Mucosa of rectum (tissue), 2 donors: ENCODE results near the gene THSD7A.

Experiments
- H3K27ac ChIP-seq, 2 donors: one replicate each; pipeline ENCODE4 v1.7.0; 2013; ENCODE audit warnings: inconsistent platforms in 2 of 2, low read depth in 2 of 2, low read length in 2 of 2
- H3K27me3 ChIP-seq, 2 donors: one replicate each; pipeline ENCODE4 v1.7.0; 2013; ENCODE audit warnings: low read length in 2 of 2; ENCODE audit not compliant: control insufficient read depth in 2 of 2, insufficient read depth in 2 of 2
- H3K36me3 ChIP-seq, 2 donors: one replicate each; pipeline ENCODE4 v1.7.0; 2013; ENCODE audit warnings: low read length in 2 of 2; ENCODE audit not compliant: control insufficient read depth in 2 of 2, insufficient read depth in 2 of 2
- H3K4me1 ChIP-seq, 2 donors: one replicate each; pipeline ENCODE4 v1.7.0; 2013; ENCODE audit warnings: low read length in 2 of 2, mild to moderate bottlenecking in 1 of 2; ENCODE audit not compliant: control insufficient read depth in 2 of 2, insufficient read depth in 2 of 2
- H3K4me3 ChIP-seq, 2 donors: one replicate each; pipeline ENCODE4 v1.7.0; 2013; ENCODE audit warnings: low read length in 2 of 2
- H3K9ac ChIP-seq, 2 donors: one replicate each; pipeline ENCODE4 v1.7.0; 2013; ENCODE audit warnings: low read length in 2 of 2, low read depth in 1 of 2, mild to moderate bottlenecking in 1 of 2
- H3K9me3 ChIP-seq, 2 donors: one replicate each; pipeline ENCODE4 v1.7.0; 2013; ENCODE audit warnings: low read length in 2 of 2; ENCODE audit not compliant: control insufficient read depth in 2 of 2
- donor health status: healthy.
- donor health status: Normal muscosa, but diverticular disease.

Gene THSD7A

DNA sequence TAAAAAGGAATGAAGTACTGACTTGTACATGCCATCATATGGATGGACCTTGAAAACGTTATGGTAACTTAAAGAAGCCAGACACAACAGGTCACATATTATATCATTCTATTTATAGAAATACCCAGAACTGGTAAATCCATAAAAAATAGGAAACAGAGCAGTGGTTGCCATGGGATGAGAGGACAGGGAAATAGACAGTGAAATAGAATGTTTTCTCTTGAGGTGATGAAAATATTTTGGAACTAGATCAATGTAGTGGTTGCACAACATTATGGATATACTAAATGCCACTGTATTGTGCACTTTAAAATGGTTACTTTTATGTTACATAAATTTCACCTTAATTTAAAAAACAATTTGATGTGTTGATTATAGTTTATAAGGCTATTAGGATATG lies 318.5 kb downstream of the THSD7A start:
- Histone ChIP-seq H3K9ac (no peak overlapping the region), H3K9me3 (no peaks in the 10 kb centered on the region), H3K4me1 (no peaks in the 10 kb centered on the region), H3K27me3 (no peaks in the 10 kb centered on the region), H3K27ac (no peak overlapping the region), H3K4me3 (no peak overlapping the region), H3K36me3 (no peaks in the 10 kb centered on the region)

DNA sequence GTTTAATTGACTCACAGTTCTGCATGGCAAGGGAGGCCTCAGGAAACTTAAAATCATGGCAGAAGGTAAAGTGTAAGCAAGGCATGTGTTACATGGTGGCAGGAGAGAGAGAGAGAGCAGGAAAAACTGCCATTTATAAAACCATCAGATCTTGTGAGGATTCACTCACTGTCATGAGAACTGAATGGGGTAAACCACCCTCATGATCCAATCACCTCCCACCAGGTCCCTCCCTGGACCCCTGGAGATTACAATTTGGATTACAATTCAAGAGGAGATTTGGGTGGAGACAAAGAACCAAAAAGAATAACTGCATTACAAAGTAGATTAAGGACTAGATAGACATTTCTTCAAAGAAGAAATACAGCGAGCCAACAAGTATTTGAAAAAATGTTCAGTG lies 324.1 kb downstream of the THSD7A start:
- Histone ChIP-seq H3K9me3 (no peaks in the 10 kb centered on the region), H3K36me3 (no peaks in the 10 kb centered on the region)

DNA sequence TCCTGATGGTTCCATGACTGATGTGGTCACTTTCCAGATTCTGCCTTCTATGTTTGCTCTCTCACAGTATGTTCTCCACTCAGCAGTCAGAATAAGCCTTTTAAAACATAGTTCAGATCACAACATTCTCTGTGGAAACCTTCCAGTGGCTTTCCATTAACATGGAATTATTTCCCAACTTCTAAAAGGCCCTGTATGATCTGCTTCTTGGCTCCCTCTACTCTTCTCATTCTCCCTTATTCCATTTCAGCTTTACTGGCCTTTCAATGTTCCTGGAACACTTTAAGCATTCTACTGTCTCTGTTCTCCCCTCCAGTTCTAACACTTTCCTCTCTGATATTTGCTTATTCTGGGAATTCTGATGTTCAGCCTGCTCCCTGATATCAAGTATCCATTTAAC lies 325.6 kb downstream of the THSD7A start:
- H3K27ac ChIP-seq = no peak overlapping the region
- H3K4me3 ChIP-seq = no peak overlapping the region
- H3K36me3 ChIP-seq = no peaks in the 10 kb centered on the region
- H3K4me1 ChIP-seq = no peaks in the 10 kb centered on the region
- H3K9me3 ChIP-seq = no peaks in the 10 kb centered on the region
- no peak overlapping the region for H3K9ac ChIP-seq
- no peaks in the 10 kb centered on the region for H3K27me3 ChIP-seq

More for the DNA sequence above, 324.1 kb downstream of the THSD7A start:
- H3K4me3 ChIP-seq = no peak overlapping the region
- H3K27me3 ChIP-seq = no peaks in the 10 kb centered on the region
- no peak overlapping the region for H3K27ac ChIP-seq
- H3K4me1 ChIP-seq = no peaks in the 10 kb centered on the region
- no peak overlapping the region for H3K9ac ChIP-seq

DNA sequence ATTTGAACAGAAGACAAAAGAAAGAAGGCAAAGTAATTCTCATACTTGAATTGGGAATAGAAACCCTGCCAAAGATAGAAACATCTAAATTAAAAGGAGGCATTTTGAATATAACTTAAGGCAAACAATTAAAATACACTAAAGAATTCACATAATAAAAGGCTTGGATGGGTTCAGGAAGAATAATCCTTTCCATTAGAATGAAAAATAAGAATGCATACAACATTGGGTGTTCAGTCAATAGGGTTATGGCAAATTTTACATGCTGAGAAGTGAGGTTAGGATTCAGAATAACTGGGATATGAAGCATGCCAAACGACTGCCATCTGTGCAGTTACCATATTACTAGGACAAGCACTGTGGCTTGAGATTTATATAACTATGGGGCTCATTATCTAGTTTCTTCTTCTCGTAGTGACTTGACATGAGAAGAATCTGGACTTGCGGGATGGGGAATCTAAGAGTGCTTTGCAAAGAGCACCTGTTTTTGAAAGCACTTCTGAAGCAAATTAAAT lies 326.5 kb downstream of the THSD7A start:
- H3K9me3 ChIP-seq = no peaks in the 10 kb centered on the region
- no peaks in the 10 kb centered on the region for H3K36me3 ChIP-seq
- H3K4me3 ChIP-seq = no peak overlapping the region
- H3K27ac ChIP-seq = no peak overlapping the region
- H3K9ac ChIP-seq = no peak overlapping the region
- H3K4me1 ChIP-seq = no peaks in the 10 kb centered on the region
- no peaks in the 10 kb centered on the region for H3K27me3 ChIP-seq

DNA sequence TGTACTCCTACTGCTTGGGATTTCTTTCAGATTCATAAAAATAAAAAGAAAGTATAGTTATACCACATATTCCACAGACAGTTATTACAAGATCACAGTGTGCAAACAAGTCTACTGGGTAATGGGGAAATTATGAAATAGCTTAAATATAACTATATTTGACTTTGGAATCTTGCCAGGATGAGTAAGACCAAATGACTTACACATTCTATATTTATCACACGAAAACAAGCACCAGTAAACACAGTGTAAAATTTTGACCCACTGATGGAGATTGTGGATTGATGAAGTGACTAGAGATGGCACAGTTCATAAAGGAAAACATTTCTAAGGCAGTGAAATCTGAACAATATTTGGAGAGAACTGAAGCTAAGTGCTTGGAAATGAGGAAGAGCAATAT lies 339.7 kb downstream of the THSD7A start:
- H3K9me3 ChIP-seq = no peaks in the 10 kb centered on the region
- no peak overlapping the region for H3K9ac ChIP-seq
- no peak overlapping the region for H3K27ac ChIP-seq
- H3K36me3 ChIP-seq = no peaks in the 10 kb centered on the region
- no peaks in the 10 kb centered on the region for H3K4me1 ChIP-seq
- no peaks in the 10 kb centered on the region for H3K27me3 ChIP-seq
- H3K4me3 ChIP-seq = no peak overlapping the region

DNA sequence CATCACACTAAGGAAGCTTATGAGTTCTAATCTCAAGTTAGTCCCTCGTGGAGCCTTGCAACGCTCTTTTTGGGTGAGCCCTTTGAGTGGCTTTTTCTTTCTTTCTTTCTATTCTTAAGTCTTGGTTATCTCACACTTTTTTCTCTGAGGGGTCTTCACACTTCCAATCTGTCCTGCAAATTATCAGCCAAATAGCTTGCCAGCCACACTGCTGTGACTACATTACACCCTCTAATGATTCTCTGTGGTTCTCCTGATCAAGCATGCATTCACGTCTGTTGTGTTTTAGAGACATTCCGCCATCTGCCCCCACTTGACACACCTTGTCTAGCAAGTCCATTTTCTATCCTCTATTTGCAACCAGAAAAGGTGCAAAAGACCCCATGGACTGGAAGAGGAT lies 340.2 kb downstream of the THSD7A start:
- no peak overlapping the region for H3K4me3 ChIP-seq
- H3K4me1 ChIP-seq = no peaks in the 10 kb centered on the region
- no peaks in the 10 kb centered on the region for H3K9me3 ChIP-seq
- H3K27ac ChIP-seq = no peak overlapping the region
- no peaks in the 10 kb centered on the region for H3K27me3 ChIP-seq
- H3K9ac ChIP-seq = no peak overlapping the region
- no peaks in the 10 kb centered on the region for H3K36me3 ChIP-seq

DNA sequence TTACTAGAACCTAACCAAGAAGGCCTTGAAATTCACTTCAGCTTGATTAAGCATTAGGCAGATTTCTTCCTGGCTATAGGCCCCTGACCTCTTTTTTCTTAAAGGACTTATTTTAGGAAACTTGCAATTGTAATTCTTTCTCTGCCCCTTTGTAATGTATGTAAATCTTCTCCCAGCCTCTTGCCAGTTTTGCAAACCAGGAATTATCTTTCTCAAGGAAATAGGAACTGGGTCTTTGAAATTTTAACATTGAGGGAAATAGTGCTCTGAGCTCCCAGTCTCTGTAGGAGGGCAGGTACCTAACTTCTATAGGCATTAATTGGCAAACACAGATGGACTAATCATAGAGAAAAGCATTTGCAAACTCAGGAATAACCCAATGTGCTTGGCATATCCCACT lies 342.7 kb downstream of the THSD7A start:
- Histone ChIP-seq H3K9ac (no peak overlapping the region), H3K4me3 (no peak overlapping the region), H3K36me3 (no peaks in the 10 kb centered on the region), H3K27me3 (no peaks in the 10 kb centered on the region), H3K4me1 (no peaks in the 10 kb centered on the region), H3K9me3 (no peaks in the 10 kb centered on the region), H3K27ac (no peak overlapping the region)

DNA sequence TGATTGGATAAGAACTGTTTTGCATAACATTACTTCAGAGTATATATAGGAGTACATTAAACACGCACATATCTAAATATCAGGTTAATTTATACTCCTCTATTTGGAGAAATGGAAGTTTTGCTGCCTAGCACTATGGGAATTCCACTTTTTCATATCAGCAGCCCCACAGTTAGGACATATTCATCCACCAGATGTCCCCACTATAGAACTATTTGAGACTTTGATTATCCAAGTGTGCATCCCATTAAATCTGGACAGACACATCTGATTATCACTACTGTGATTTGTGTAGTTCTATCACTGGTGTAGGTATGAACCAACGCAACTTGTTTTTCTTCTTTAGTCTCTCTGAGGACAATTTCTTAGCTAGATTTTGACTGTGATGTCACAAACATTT lies 345.7 kb downstream of the THSD7A start:
- no peaks in the 10 kb centered on the region for H3K9me3 ChIP-seq
- H3K36me3 ChIP-seq = no peaks in the 10 kb centered on the region
- no peak overlapping the region for H3K4me3 ChIP-seq
- no peaks in the 10 kb centered on the region for H3K4me1 ChIP-seq
- H3K27me3 ChIP-seq = no peaks in the 10 kb centered on the region
- H3K9ac ChIP-seq = no peak overlapping the region
- no peak overlapping the region for H3K27ac ChIP-seq

DNA sequence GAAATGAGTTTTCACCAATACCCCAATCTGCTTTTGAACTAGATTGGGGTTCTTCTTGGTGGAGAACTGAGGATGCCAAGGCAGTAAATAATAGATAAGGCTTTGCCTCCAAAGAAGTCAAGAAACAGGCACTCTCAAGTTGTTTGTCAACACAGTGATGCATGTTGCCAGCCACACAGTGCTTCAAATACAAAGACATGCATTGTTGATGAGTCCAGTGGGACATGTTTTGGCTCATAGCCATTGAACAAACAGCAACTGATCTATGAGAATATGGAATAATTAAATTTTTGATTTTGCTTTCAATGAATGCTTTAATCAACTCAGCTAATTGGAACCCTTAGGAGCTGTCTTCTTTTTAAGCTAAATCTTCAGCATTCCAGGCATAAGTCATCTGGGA lies 346.4 kb downstream of the THSD7A start:
- H3K27me3 ChIP-seq = no peaks in the 10 kb centered on the region
- H3K4me1 ChIP-seq = no peaks in the 10 kb centered on the region

DNA sequence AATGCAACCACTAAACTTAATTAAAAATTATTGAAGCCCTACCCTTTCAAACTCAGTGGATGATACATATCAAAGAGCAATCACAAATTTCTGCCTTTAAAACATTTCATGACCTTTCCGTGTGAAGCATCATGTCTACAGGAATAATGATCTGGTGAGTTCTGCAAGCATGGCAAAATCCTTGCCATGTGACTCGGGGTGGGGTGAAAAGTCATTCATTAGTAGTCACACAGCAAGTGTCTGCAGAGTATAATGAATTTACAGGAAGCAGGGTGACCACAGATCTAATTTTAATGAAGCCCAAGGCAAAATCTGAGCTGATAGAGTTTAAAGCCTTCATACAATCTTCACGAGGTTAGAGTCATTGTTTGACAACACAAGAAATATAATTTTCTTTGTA lies 351.9 kb downstream of the THSD7A start:
- H3K9ac ChIP-seq = no peak overlapping the region
- H3K36me3 ChIP-seq = no peaks in the 10 kb centered on the region
- H3K27me3 ChIP-seq = no peaks in the 10 kb centered on the region
- no peak overlapping the region for H3K4me3 ChIP-seq
- peaks cover 0 to under 1% of the 10 kb centered on the region in 2 donors for H3K4me1 ChIP-seq
- H3K9me3 ChIP-seq = no peaks in the 10 kb centered on the region
- no peak overlapping the region for H3K27ac ChIP-seq

More for the DNA sequence above, 346.4 kb downstream of the THSD7A start:
- no peak overlapping the region for H3K4me3 ChIP-seq
- no peak overlapping the region for H3K27ac ChIP-seq
- H3K36me3 ChIP-seq = no peaks in the 10 kb centered on the region
- no peak overlapping the region for H3K9ac ChIP-seq
- no peaks in the 10 kb centered on the region for H3K9me3 ChIP-seq

DNA sequence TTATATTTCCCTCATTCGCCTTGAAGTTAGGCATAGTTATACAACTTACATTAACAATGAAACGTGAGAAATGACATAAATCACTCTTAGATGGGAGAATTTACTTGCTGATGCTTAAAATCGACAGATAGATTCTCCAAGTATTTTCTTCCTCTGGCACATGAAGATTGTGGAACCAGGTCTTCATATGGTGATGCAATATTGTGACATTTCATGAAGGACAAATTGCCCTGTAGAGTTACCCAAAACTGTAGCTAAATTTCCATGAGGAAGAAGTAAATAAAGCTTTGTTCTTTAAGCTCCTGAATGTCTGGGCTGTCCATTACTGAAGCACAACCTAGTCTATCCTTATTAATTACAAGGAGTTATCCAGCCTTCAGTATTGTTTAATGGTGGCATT lies 353.1 kb downstream of the THSD7A start:
- no peaks in the 10 kb centered on the region for H3K9me3 ChIP-seq
- H3K27me3 ChIP-seq = no peaks in the 10 kb centered on the region
- H3K9ac ChIP-seq = no peak overlapping the region
- no peak overlapping the region for H3K4me3 ChIP-seq
- no peak overlapping the region for H3K27ac ChIP-seq
- no peaks in the 10 kb centered on the region for H3K36me3 ChIP-seq
- H3K4me1 ChIP-seq = peaks cover 0 to 2% of the 10 kb centered on the region in 2 donors
